IgD-negative memory B cell (primary cell): ENCODE measurements around the gene TNFRSF9. TPM values are rescaled to one million over a fixed set of nuclear protein-coding genes. Genes with fewer than 3 reads are reported as not detected.

Experiments used
- H3K27ac Mint-ChIP-seq, 3 donors: one replicate each; pipeline ENCODE4 v1.8.0; 2020 to 2022; ENCODE audit warnings: mild to moderate bottlenecking in 3 of 3, mixed read lengths in 3 of 3, moderate library complexity in 1 of 3
- H3K27me3 Mint-ChIP-seq: one replicate; pipeline ENCODE4 v1.8.0; 2021; ENCODE audit warnings: mixed read lengths
- H3K36me3 Mint-ChIP-seq: one replicate; pipeline ENCODE4 v1.8.0; 2020; ENCODE audit warnings: mild to moderate bottlenecking, mixed read lengths
- H3K4me1 Mint-ChIP-seq, 3 donors: one replicate each; pipeline ENCODE4 v1.8.0; 2020 to 2022; ENCODE audit warnings: mixed read lengths in 3 of 3, mild to moderate bottlenecking in 1 of 3
- H3K4me3 Mint-ChIP-seq, 4 donors: one replicate each; pipeline ENCODE4 v1.8.0; 2020 to 2022; ENCODE audit warnings: mild to moderate bottlenecking in 4 of 4, mixed read lengths in 4 of 4, moderate library complexity in 3 of 4
- H3K9me3 Mint-ChIP-seq, 3 donors: one replicate each; pipeline ENCODE4 v1.8.0; 2020 to 2021; ENCODE audit warnings: mixed read lengths in 3 of 3, mild to moderate bottlenecking in 1 of 3
- polyA plus RNA-seq: library from polyadenylated mRNA; unstranded; fragments of 300-500 nt; fragmentation: Illumina TruSeq; gene quantifications from one replicate; pipeline ENCODE4 v1.2.3, GENCODE V29; 2021

The TNFRSF9 gene
- polyA plus RNA-seq, 1 donor from 2014 or later, result not detected

DNA sequence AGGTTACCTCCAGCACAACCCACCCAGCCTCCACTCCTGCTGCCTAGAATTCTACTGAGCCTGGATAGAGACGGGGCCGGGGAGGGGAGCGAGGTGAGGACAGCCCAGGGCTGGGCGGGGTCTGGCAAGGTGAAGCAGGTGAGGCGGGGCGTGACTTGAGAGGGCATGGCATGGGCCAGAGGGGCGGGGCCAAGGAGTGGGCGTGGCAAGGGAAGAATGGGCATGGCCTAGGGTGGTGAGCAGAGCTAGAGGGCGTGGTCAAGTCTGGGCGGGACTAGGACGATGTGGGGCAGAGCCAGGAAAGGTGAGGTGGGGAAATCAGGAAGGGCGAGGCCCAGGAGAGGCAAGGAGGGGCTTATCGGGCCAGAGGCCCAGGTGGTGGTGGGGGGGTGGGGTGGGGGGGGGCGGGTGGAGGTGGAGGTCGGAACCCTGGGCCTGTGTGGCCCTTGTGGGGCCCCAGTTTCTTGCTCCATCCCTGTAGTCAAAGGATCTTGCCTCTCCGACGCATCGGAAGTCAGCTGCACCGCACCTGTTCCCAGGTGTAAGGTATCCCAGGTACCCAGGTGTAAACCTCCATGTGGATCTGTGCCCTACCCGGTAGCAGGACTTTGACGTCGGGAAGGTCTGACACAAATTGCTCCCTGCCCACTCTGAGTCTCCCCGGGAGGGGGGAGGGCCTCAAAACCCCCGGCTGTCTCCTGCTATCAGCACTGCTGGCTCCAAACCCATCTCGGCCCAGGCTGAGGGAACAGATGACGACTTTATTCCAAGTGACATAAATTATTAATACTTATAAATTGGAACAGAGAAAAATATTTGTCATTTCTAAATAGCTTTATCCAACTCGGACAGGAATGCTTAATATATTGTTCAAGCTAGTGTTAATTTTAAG lies 54.9 kb downstream of the TNFRSF9 start:
- H3K27ac Mint-ChIP-seq, result no peak overlapping the region
- peaks cover 4% of the 10 kb centered on the region for H3K36me3 Mint-ChIP-seq
- peaks cover 0 to 1% (median 0%) of the 10 kb centered on the region in 3 donors for H3K4me1 Mint-ChIP-seq
- peaks cover 19% of the 10 kb centered on the region for H3K27me3 Mint-ChIP-seq
- H3K9me3 Mint-ChIP-seq, result peaks cover under 1 to 6% (median 2%) of the 10 kb centered on the region in 3 donors
- H3K4me3 Mint-ChIP-seq, result no peak overlapping the region

DNA sequence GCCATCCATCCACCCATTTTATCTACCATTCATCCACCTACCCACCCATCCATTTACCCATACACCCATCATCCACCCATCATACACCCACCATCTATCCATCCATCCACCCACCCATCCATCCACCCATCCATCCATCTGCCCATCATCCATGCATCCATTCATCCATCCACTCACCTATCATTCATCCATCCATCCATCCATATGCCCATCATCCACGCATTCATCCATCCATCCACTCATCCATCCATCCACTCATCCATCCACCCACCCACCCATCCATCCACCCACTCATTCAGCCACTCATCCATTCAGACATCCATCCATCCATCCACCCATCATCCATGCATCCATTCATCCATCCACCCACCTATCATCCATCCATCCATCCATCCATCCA lies 55.9 kb downstream of the TNFRSF9 start:
- no peak overlapping the region for H3K27ac Mint-ChIP-seq
- no peak overlapping the region for H3K4me3 Mint-ChIP-seq
- H3K9me3 Mint-ChIP-seq, result peaks cover 0 to 2% (median 2%) of the 10 kb centered on the region in 3 donors
- H3K27me3 Mint-ChIP-seq, result peaks cover 19% of the 10 kb centered on the region
- H3K36me3 Mint-ChIP-seq, result peaks cover 4% of the 10 kb centered on the region
- H3K4me1 Mint-ChIP-seq, result peaks cover 0 to 1% (median 0%) of the 10 kb centered on the region in 3 donors

DNA sequence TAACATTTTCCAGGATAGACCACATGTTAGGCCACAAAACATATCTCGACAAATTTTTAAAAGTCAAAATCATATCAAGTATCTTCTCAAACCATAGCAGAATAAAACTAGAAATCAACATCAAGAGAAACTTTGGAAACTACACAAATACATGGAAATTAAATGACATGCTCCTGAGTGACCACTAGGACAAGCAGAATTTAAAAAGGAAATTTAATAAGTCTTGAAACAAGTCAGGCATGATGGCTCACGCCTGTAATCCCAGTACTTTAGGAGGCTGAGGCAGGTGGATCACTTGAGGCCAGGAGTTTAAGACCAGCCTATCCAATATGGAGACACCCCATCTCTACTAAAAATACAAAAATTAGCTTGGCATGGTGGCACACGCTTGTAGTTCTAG lies 61.4 kb downstream of the TNFRSF9 start:
- Mint-ChIP-seq H3K4me1 (no peaks in the 10 kb centered on the region), H3K9me3 (peaks cover 5 to 16% (median 14%) of the 10 kb centered on the region in 3 donors), H3K27me3 (peaks cover 10% of the 10 kb centered on the region), H3K27ac (no peak overlapping the region), H3K4me3 (no peak overlapping the region), H3K36me3 (peaks cover 1% of the 10 kb centered on the region)

DNA sequence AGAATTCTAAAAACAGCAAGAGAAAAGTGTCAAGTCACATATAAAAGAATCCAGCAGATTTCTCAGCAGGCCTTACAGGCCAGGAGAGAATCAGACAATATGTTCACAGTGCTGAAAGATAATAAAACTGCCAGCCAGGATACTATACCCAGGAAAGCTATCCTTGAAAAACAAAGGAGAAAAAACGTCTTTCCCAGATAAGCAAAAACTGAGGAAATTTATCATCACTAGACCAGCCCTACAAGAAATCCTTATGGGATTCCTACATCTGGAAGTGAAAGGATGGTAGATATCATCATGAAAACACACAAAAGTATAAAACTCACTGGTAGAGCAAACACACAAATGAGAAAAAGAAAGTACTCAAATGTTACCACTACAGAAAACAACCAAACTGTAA lies 62.6 kb downstream of the TNFRSF9 start:
- Mint-ChIP-seq H3K9me3 (peaks cover 5 to 16% (median 14%) of the 10 kb centered on the region in 3 donors), H3K36me3 (peaks cover 4% of the 10 kb centered on the region), H3K4me3 (no peak overlapping the region), H3K4me1 (no peaks in the 10 kb centered on the region), H3K27me3 (peaks cover 10% of the 10 kb centered on the region), H3K27ac (no peak overlapping the region)

DNA sequence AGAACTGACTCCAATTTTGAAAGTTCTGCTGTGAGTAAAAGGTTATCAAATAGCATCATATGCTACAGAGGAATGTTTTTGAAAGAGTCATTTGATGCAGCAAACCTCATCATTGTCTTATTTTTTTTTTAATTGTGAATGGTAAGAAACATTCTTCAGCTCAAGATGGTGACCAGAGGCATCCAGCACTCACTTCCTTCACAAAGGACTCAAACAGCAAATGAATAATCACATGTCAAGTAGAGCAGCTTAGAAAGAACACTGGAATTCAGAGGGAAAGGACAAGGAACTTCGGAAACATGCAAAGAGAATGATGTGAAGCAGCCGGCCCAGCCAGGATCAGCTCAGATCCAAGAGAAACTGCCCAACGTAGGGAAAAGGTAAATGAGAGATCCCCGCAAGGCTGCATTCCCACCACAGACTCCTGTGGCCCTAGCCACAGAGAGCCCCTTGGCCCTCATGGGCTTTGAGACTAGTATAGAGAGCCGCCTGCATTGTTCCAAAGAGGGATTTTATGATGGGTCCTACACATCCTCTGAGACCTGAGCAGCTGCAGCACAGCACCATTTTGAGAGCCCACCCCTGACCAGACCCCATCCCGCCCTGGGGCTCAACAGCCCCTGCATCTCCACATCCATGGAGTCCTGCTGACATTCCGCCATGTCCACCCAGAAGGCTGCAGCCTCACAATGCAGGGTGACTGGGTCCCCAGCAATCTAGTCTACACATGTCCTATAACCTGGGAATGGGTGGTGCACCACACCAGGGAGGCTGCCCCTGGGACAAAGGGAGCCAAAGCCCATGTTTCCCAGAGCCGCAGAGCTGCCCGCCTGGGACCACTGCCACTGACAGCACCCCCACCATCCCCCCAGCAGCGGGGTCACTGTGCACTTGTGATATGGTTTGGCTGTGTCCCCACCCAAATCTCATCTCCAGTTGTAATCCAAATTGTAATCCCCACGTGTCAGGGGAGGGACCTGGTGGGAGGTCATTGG lies 66.5 kb downstream of the TNFRSF9 start:
- H3K27ac Mint-ChIP-seq, result no peak overlapping the region
- peaks cover 4% of the 10 kb centered on the region for H3K36me3 Mint-ChIP-seq
- no peak overlapping the region for H3K4me3 Mint-ChIP-seq
- H3K27me3 Mint-ChIP-seq, result peaks cover 10% of the 10 kb centered on the region
- peaks cover 5 to 16% (median 14%) of the 10 kb centered on the region in 3 donors for H3K9me3 Mint-ChIP-seq
- no peaks in the 10 kb centered on the region for H3K4me1 Mint-ChIP-seq

DNA sequence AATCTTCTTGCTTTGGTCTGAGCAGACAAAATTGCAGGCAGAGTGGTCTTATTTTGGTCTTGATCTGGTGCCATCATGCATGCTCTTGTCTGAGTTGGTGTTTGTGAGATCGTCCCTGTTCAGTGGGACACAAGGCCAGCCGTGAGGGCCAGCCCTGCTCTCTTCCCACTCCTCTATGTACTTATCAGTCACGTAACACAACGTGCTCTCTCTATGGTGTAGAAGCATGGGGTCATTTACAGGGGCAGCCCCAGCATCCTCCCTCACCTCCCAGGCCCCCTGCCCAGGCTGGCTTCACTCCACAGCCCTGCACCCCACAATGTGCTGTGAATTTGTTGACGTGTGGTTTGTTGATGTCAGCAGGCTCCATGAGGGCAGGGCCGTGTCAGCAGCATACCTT lies 69.5 kb downstream of the TNFRSF9 start:
- Mint-ChIP-seq H3K9me3 (no peaks in the 10 kb centered on the region), H3K27ac (no peak overlapping the region), H3K27me3 (peaks cover 12% of the 10 kb centered on the region), H3K4me3 (no peak overlapping the region), H3K4me1 (no peaks in the 10 kb centered on the region), H3K36me3 (peaks cover 2% of the 10 kb centered on the region)

DNA sequence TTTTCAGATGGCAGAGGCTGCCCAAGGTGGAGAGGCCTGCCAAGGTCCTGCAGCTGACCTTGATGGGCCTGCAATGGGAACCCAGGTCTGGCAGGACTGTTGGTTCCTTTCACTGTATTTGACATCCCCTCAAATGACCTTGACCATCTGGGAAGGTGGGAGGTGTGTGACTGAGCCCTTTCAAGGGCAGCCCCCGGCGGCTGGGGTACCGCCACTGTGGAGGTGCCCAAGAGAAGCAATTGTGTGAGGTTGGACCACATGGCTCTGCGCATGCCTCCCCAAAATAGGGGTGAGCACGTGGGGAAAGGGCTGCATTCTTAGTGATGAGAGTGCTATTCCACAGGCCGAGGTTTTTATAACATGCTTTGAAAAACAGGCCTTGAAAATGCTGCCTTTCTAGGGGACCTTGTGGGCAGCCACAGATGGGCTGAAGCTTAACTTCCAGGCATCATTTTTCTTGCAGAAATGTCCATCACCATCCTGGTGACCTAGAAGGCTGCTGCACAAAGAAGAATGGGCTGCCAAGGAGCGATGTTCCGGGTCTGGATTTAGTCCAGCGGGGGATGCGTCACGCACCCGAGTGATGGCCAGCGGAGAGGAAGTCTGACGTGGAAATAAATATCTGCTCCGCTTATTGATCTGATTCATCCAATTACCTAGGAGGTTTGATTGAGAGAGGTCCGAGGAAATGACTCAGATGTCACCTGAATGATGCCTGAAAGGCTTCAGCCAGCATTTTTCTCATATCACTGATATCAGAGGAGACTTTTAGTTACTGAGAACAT lies 71.3 kb downstream of the TNFRSF9 start:
- H3K36me3 Mint-ChIP-seq, result peaks cover 2% of the 10 kb centered on the region
- H3K4me3 Mint-ChIP-seq, result no peak overlapping the region
- no peaks in the 10 kb centered on the region for H3K4me1 Mint-ChIP-seq
- no peak overlapping the region for H3K27ac Mint-ChIP-seq
- no peaks in the 10 kb centered on the region for H3K9me3 Mint-ChIP-seq
- H3K27me3 Mint-ChIP-seq, result peaks cover 9% of the 10 kb centered on the region

DNA sequence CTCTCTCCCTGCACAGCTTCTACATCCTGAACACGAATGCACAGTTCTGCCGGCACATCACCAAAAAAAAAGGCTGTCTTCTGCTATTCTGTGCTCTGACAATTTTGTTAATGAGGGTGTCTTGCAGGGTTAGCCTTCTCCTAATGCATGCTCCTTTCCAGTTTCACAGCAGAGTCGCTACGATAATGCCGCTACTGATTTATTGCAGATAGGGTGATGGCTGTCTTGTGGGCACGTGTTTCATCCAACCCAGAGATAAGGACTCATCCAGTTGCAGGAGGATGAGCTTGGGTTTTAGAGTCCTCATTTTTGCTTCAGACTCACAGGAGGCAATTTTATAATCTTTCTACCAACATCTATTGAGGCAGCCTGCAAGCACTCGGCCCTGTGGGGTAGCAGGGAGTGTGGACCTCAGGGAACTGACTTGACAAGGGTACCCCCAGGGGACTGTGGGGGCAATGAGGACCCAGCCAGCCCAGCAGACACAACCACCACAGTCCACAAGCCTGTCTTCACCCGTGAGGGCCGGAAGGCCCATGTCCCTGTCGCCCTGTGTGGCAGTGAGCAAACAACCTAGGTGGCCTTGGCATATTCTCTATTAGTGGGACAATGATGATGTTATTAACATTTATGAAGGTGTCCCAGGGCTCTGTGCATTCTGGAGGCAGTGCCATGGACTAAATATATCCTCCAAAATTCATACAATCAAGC lies 72.4 kb downstream of the TNFRSF9 start:
- peaks cover under 1% of the 10 kb centered on the region for H3K36me3 Mint-ChIP-seq
- H3K9me3 Mint-ChIP-seq, result no peaks in the 10 kb centered on the region
- H3K4me3 Mint-ChIP-seq, result no peak overlapping the region
- no peaks in the 10 kb centered on the region for H3K4me1 Mint-ChIP-seq
- peaks cover 9% of the 10 kb centered on the region for H3K27me3 Mint-ChIP-seq
- H3K27ac Mint-ChIP-seq, result no peak overlapping the region

DNA sequence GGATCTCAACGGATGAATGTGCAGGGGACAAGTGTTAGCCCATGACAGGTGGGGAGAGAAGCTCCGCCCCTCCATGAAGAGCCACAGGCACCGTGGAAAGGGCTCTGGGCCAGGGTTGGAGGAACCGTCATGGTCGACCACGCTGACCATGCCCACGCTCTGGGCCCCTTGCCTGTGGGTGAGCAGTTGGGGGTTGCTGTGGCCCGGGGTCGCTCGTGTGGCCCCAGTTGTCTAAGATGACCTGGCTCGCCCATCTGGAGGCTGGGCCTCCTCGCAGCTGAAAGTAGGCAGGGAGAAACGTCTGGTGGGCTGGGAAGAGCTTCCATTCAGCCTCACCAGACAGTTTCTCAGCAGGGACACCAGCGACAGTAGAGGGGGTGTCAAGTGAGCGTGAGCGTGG lies 74.7 kb downstream of the TNFRSF9 start:
- H3K27me3 Mint-ChIP-seq, result peaks cover 9% of the 10 kb centered on the region
- no peaks in the 10 kb centered on the region for H3K36me3 Mint-ChIP-seq
- no peak overlapping the region for H3K4me3 Mint-ChIP-seq
- H3K27ac Mint-ChIP-seq, result no peak overlapping the region
- H3K9me3 Mint-ChIP-seq, result no peaks in the 10 kb centered on the region
- no peaks in the 10 kb centered on the region for H3K4me1 Mint-ChIP-seq

Other genes starting within 250 kb of the TNFRSF9 start
- 29.3 TPM for gene VAMP3, start 169.5 kb downstream of the TNFRSF9 start, polyA plus RNA-seq
- gene PER3, start 156.5 kb downstream of the TNFRSF9 start, polyA plus RNA-seq, result 1.4 TPM
- not detected for gene UTS2, start 87.8 kb downstream of the TNFRSF9 start, polyA plus RNA-seq
- 304 TPM for gene PARK7, start 20.9 kb upstream of the TNFRSF9 start, polyA plus RNA-seq
- 0.63 TPM for gene ERRFI1, start 85.5 kb upstream of the TNFRSF9 start, polyA plus RNA-seq